Caki2 (cell line): ENCODE measurements around the gene MEG3. TPM values are rescaled to one million over a fixed set of nuclear protein-coding genes. Genes with fewer than 3 reads are reported as not detected.

ENCODE experiments used
- DNase-seq: peaks from one replicate; pipeline ENCODE4 v3.0.0-alpha.2; 2015; ENCODE audit warnings: low read depth
- in situ Hi-C: cut with HindIII; loops from 2 replicates; pipeline ENCODE4 v1.10.0; 2016; ENCODE audit warnings: low sequenced_read_pairs, low pct_unique_long_range_greater_than_20kb, mixed read lengths
- total RNA-seq: library from RNA; depleted of rRNA; stranded (reverse); fragments of >200 nt; shearing (Covaris generic); gene quantifications from 2 replicates; pipeline ENCODE4 v1.2.3, GENCODE V29; 2014; ENCODE audit warnings: low replicate concordance

Gene MEG3
- total RNA-seq, 1 experiment from 2014 or later, result not detected

- in situ Hi-C loops, result no loop called here
These were observed 68.5 kb downstream of the MEG3 start for GRCh38 chr14:100894416-100894815.

GRCh38 chr14:100895411-100895810, 69.5 kb downstream of the MEG3 start:
- in situ Hi-C loops, result no loop called here
- no peak for DNase-seq

More at GRCh38 chr14:100894416-100894815, 68.5 kb downstream of the MEG3 start:
- no peak for DNase-seq

GRCh38 chr14:100896369-100897060, 70.6 kb downstream of the MEG3 start:
- DNase-seq, result no peak
- in situ Hi-C loops, result no loop called here

DNA sequence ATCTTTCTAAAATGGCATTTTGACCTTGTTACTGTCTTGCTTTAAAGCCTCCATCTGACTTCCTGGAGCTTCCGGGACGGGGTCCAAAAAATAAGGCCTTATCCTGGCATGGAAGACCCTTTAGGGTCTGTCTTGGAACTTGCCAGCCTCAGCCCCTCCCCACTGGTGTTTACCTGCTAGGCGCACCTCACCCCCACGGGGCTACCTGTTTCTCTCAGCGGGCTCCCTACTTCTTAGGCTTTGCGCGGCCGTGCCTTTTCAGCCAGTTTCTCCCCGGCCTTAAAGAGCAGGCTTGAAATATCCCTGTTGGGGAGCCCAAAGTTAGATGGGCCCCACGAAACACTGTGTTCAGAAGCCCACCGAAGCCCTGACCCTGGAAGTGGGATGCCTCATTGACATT, 72.5 kb downstream of the MEG3 start:
- DNase-seq, result no peak
- in situ Hi-C loops, result no loop called here

GRCh38 chr14:100898935-100899883, 73.3 kb downstream of the MEG3 start:
- no peak for DNase-seq

GRCh38 chr14:100899884-100900771, 74.2 kb downstream of the MEG3 start:
- in situ Hi-C loops, result no loop called here
- no peak for DNase-seq

More at GRCh38 chr14:100898935-100899883, 73.3 kb downstream of the MEG3 start:
- in situ Hi-C loops, result no loop called here

GRCh38 chr14:100900837-100901390, 75.0 kb downstream of the MEG3 start:
- in situ Hi-C loops, result no loop called here
- no peak for DNase-seq

GRCh38 chr14:100901391-100902183, 75.7 kb downstream of the MEG3 start:
- in situ Hi-C loops, result no loop called here

DNA sequence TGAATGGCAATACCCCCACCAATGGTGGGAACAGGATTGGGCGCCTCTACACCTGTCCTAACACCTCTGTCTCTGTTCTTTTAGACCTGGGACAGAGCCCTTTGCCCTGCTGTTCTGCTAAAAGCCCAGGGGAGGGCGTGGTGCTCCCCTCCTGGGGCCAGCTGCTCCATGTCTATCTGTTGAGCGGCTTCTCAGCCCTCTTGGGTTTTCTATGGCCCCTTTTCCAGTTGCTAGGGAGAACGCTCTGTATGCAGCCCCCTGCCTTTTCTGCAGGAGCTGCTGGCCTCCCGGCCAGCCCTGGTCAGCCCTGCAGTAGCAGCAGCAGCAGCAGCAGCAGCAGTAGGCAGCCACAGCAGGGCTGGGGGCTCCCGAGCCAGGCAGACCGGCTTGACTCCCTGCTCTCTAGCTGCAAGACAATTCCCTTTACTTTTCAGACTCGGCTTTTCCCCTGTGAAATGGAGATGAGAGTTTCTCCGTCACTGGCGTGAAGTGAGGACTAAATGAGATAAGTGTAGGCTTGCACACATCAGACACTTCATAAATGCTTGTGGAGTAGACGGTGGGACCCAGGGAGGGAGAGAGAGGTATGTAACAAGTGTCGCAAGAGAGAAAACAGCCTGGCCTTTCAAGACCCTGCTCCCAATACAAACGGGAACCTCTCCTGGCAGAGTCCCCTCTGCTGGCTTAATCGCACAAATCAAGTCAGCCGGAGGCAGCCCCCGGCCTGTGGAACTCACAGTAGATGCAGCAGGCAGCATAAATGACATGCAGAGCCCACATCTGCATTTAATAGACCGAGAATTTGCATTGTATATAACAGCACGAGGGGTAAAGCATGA, 76.6 kb downstream of the MEG3 start:
- DNase-seq, result no peak
- in situ Hi-C loops, result no loop called here

More at GRCh38 chr14:100901391-100902183, 75.7 kb downstream of the MEG3 start:
- no peak for DNase-seq

GRCh38 chr14:100903134-100903468, 77.2 kb downstream of the MEG3 start:
- no peak for DNase-seq
- in situ Hi-C loops, result no loop called here

- in situ Hi-C loops, result no loop called here
These were observed 77.8 kb downstream of the MEG3 start, which contains the start of gene RTL1 for GRCh38 chr14:100903672-100904185. Gene RTL1, minus strand, starts transcription at chr14:100903722. Its CDS starts 18,934 bp downstream, at chr14:100884788.

GRCh38 chr14:100904307-100905087, 78.6 kb downstream of the MEG3 start:
- no peak for DNase-seq
- in situ Hi-C loops, result no loop called here

More at GRCh38 chr14:100903672-100904185, 77.8 kb downstream of the MEG3 start, which contains the start of gene RTL1:
- no peak for DNase-seq

- no peak for DNase-seq
- in situ Hi-C loops, result no loop called here
These were observed 79.2 kb downstream of the MEG3 start for GRCh38 chr14:100905166-100905565.

GRCh38 chr14:100906420-100906819, 80.5 kb downstream of the MEG3 start:
- in situ Hi-C loops, result no loop called here
- DNase-seq, result no peak

GRCh38 chr14:100907240-100907639, 81.3 kb downstream of the MEG3 start:
- DNase-seq, result no peak
- in situ Hi-C loops, result no loop called here

GRCh38 chr14:100909439-100909838, 83.5 kb downstream of the MEG3 start:
- in situ Hi-C loops, result no loop called here

More at GRCh38 chr14:100909439-100909838, 83.5 kb downstream of the MEG3 start:
- no peak for DNase-seq
